ENCODE results near the gene C22orf23. TPM values are rescaled to one million over a fixed set of nuclear protein-coding genes. Genes with fewer than 3 reads are reported as not detected.

C22orf23 gene
- total and polyA plus RNA-seq, 2 of the 4 experiments (the other 2 are of a cell fraction) = 0.39 to 0.54 TPM

DNA sequence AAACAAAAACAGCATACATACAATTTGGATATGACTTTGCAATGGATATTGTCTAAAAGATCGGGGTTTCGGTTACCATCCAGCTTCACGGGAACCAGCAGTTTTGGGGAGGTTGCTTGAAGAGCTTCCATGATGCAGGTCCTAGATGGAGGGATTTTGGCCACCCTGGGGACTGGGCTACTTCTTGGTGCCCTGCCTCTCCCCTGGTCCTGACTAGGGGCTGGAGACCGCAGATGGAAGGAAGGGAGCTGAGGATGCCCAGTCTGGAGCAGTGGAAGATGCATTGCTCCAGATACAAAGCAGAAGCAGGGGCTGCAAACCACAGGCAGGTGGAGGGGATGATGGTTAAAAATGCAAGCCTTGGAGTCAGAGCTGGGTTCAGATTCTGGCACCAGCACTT lies 17.5 kb upstream of the C22orf23 start:
- Histone ChIP-seq H2AK5ac (ENCODE audit: low read depth, low read length) (no peak overlapping the region), H3K4me2 (ENCODE audit: low read depth, low read length) (no peak overlapping the region), H3K4ac (ENCODE audit: low read depth, low read length) (no peak overlapping the region), H3K18ac (ENCODE audit: low read depth, low read length) (no peak overlapping the region), H3K4me1 (ENCODE audit: control insufficient read depth, insufficient read depth, low read length) (peaks cover 4% of the 10 kb centered on the region; the same call in 1 of the 2 replicates), H2AK9ac (replicated peaks; ENCODE audit: low read depth, low read length, poor library complexity) (no peak overlapping the region), H2BK15ac (ENCODE audit: low read depth, low read length) (no peak overlapping the region), H4K91ac (ENCODE audit: insufficient read depth, low read depth, low read length) (no peak overlapping the region), H2BK20ac (ENCODE audit: low read depth, low read length) (no peak overlapping the region), H4K20me1 (ENCODE audit: insufficient read depth, low read length) (peaks cover 9% of the 10 kb centered on the region), H3K9me3 (ENCODE audit: control insufficient read depth, insufficient read depth, low read length) (no peaks in the 10 kb centered on the region), H4K5ac (ENCODE audit: low read depth, low read length) (no peak overlapping the region), H3K79me1 (ENCODE audit: low read depth in 1 of 2, low read length in 2 of 2) (peaks cover 10 to 11% of the 10 kb centered on the region in 2 experiments), H2BK120ac (ENCODE audit: low read depth, low read length) (no peak overlapping the region), H4K8ac (ENCODE audit: low read depth in 2 of 2, low read length in 2 of 2) (no peak overlapping the region), H3K23ac (ENCODE audit: low read depth, low read length) (no peak overlapping the region), H3K56ac (ENCODE audit: extremely low read depth, insufficient read depth, low read length) (no peak overlapping the region), H3K4me3 (ENCODE audit: insufficient read depth, low read depth, low read length) (no peak overlapping the region), H3K27ac (ENCODE audit: insufficient read depth, low read length) (no peak overlapping the region), H3K9me1 (ENCODE audit: insufficient read depth, low read length) (peaks cover 4% of the 10 kb centered on the region; the same call in 1 of the 2 replicates), H3K14ac (replicated peaks; ENCODE audit: low read depth, low read length) (no peak overlapping the region), H3K27me3 (ENCODE audit: control insufficient read depth, insufficient read depth, low read length) (no peaks in the 10 kb centered on the region), H2AFZ (replicated peaks; ENCODE audit: low read length, poor library complexity) (no peak overlapping the region), H2BK5ac (ENCODE audit: low read depth, low read length, poor library complexity, severe bottlenecking) (no peak overlapping the region), H3K36me3 (ENCODE audit: control insufficient read depth, insufficient read depth, low read length) (peaks cover 22% of the 10 kb centered on the region), H3K9ac (ENCODE audit: low read depth, low read length) (no peak overlapping the region)
- dilution Hi-C loops (cut with HindIII; ENCODE audit: low sequenced_read_pairs, unreplicated experiment) (no loop called here), intact Hi-C loops (cut with micrococcal nuclease) (no loop called here), in situ Hi-C loops (cut with MboI; ENCODE audit: low sequenced_read_pairs) (no loop called here)
- DNase-seq (no peak), ATAC-seq (ENCODE audit: low read depth) (no peak)
- ChIA-PET POLR2A (ENCODE audit: unreplicated experiment) (interaction anchor here (0.7 kb wide), 2 partner anchors 155 to 305 kb away, joined by 3 to 13 read pairs; no protein-coding TSS in a partner anchor), CTCF (no interaction called here)
- TF ChIP-seq, protein P1, sequence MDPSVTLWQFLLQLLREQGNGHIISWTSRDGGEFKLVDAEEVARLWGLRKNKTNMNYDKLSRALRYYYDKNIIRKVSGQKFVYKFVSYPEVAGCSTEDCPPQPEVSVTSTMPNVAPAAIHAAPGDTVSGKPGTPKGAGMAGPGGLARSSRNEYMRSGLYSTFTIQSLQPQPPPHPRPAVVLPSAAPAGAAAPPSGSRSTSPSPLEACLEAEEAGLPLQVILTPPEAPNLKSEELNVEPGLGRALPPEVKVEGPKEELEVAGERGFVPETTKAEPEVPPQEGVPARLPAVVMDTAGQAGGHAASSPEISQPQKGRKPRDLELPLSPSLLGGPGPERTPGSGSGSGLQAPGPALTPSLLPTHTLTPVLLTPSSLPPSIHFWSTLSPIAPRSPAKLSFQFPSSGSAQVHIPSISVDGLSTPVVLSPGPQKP (IDR thresholded peaks at IDR 0.05; ENCODE audit: borderline replicate concordance, low read depth, low read length) = no peak
- TF ChIP-seq MXI1 (IDR thresholded peaks at IDR 0.05; ENCODE audit: borderline replicate concordance, low read depth, low read length) (no peak), USF2 (IDR thresholded peaks at IDR 0.05; ENCODE audit: low read depth, low read length) (no peak)
- WGBS, 2 experiments (ENCODE audit: extremely low coverage in 2 of 2, insufficient read length in 1 of 2) = 100% methylated on average over 1 of the region's 4 CpGs; no CpG with 5 or more reads in 1 of the 2 experiments
- no TSS peak for BruUV-seq (replicated peaks)
